H9 (cell line): ENCODE measurements around the gene VWA1. TPM values are rescaled to one million over a fixed set of nuclear protein-coding genes. Genes with fewer than 3 reads are reported as not detected.

ENCODE experiments used
- DNase-seq: peaks from one replicate; pipeline ENCODE4 v3.0.0-alpha.2; 2017
- H2AFZ ChIP-seq: one replicate; pipeline ENCODE4 v1.6.1; 2013; ENCODE audit warnings: mild to moderate bottlenecking, low read length, control low read depth, moderate library complexity
- H2AK5ac ChIP-seq: 2 replicates; pipeline ENCODE4 v1.6.1; 2013; ENCODE audit warnings: low read length, control low read depth, mixed read lengths; ENCODE audit not compliant: insufficient read length
- H2BK120ac ChIP-seq: one replicate; pipeline ENCODE4 v1.6.1; 2013; ENCODE audit warnings: low read depth, mild to moderate bottlenecking, low read length, control low read depth, inconsistent platforms; ENCODE audit not compliant: poor library complexity, severe bottlenecking
- H2BK12ac ChIP-seq: 2 replicates; pipeline ENCODE4 v1.6.1; 2013; ENCODE audit warnings: low read length, control low read depth, mixed read lengths, low read depth; ENCODE audit not compliant: insufficient read length
- H2BK15ac ChIP-seq: 2 replicates; pipeline ENCODE4 v1.6.1; 2013; ENCODE audit warnings: low read depth, low read length, control low read depth
- H2BK20ac ChIP-seq: one replicate; pipeline ENCODE4 v1.6.1; 2013; ENCODE audit warnings: low read depth, mild to moderate bottlenecking, low read length, control low read depth, inconsistent platforms; ENCODE audit not compliant: poor library complexity, severe bottlenecking
- H2BK5ac ChIP-seq: 2 replicates; pipeline ENCODE4 v1.6.1; 2013; ENCODE audit warnings: low read length, control low read depth, mixed read lengths; ENCODE audit not compliant: insufficient read length
- H3K14ac ChIP-seq: 2 replicates; pipeline ENCODE4 v1.6.1; 2013; ENCODE audit warnings: low read length, control low read depth; ENCODE audit not compliant: insufficient read depth
- H3K18ac ChIP-seq: 2 replicates; pipeline ENCODE4 v1.6.1; 2013; ENCODE audit warnings: low read depth, mild to moderate bottlenecking, mixed read lengths, low read length, control low read depth; ENCODE audit not compliant: insufficient read length
- H3K23ac ChIP-seq: 2 replicates; pipeline ENCODE4 v1.6.1; 2013; ENCODE audit warnings: low read length, control low read depth, mixed read lengths, low read depth; ENCODE audit not compliant: insufficient read length
- H3K23me2 ChIP-seq: 2 replicates; pipeline ENCODE4 v1.6.1; 2013; ENCODE audit warnings: low read depth, mild to moderate bottlenecking, mixed read lengths, low read length, control low read depth; ENCODE audit not compliant: insufficient read length, poor library complexity, severe bottlenecking
- H3K27ac ChIP-seq: 2 replicates; pipeline ENCODE4 v1.5.1; 2013; ENCODE audit warnings: low read length, control low read depth, mixed read lengths, low read depth; ENCODE audit not compliant: insufficient read length
- H3K27me3 ChIP-seq: 2 replicates; pipeline ENCODE4 v1.6.1; 2013; ENCODE audit warnings: low read length, control low read depth, inconsistent platforms; ENCODE audit not compliant: insufficient read depth
- H3K4ac ChIP-seq: 2 replicates; pipeline ENCODE4 v1.6.1; 2013; ENCODE audit warnings: low read depth, mild to moderate bottlenecking, control low read depth, inconsistent platforms, low read length, moderate library complexity
- H3K4me1 ChIP-seq: 2 replicates; pipeline ENCODE4 v1.6.1; 2013; ENCODE audit warnings: low read length, control low read depth, inconsistent platforms; ENCODE audit not compliant: insufficient read depth
- H3K4me2 ChIP-seq: 2 replicates; pipeline ENCODE4 v1.6.1; 2013; ENCODE audit warnings: low read length, control low read depth, mixed read lengths; ENCODE audit not compliant: insufficient read length, insufficient read depth
- H3K56ac ChIP-seq: 2 replicates; pipeline ENCODE4 v1.6.1; 2013; ENCODE audit warnings: low read depth, mild to moderate bottlenecking, mixed read lengths, low read length, control low read depth; ENCODE audit not compliant: insufficient read length
- H3K79me1 ChIP-seq: 2 replicates; pipeline ENCODE4 v1.6.1; 2013; ENCODE audit warnings: low read depth, mild to moderate bottlenecking, moderate library complexity, low read length, control low read depth, inconsistent platforms; ENCODE audit not compliant: insufficient read depth, poor library complexity, severe bottlenecking
- H3K79me2 ChIP-seq: 2 replicates; pipeline ENCODE4 v1.6.1; 2013; ENCODE audit warnings: low read length, control low read depth, inconsistent platforms; ENCODE audit not compliant: insufficient read depth
- H3K9ac ChIP-seq: 2 replicates; pipeline ENCODE4 v1.6.1; 2013; ENCODE audit warnings: low read length, control low read depth, mixed read lengths; ENCODE audit not compliant: insufficient read length; ENCODE audit errors: extremely low read depth
- H3K9me3 ChIP-seq: one replicate; pipeline ENCODE4 v1.6.1; 2013; ENCODE audit warnings: low read depth, low read length, inconsistent platforms; ENCODE audit not compliant: control insufficient read depth
- H3T11ph ChIP-seq: one replicate; pipeline ENCODE4 v1.6.1; 2013; ENCODE audit warnings: mild to moderate bottlenecking, low read length, control low read depth, inconsistent platforms
- H4K20me1 ChIP-seq: one replicate; pipeline ENCODE4 v1.6.1; 2013; ENCODE audit not compliant: control insufficient read depth, insufficient read length, insufficient read depth
- H4K5ac ChIP-seq: 2 replicates; pipeline ENCODE4 v1.6.1; 2013; ENCODE audit warnings: low read depth, mild to moderate bottlenecking, mixed read lengths, low read length, control low read depth; ENCODE audit not compliant: insufficient read length
- H4K8ac ChIP-seq: replicated peaks from 2 replicates; pipeline ENCODE4 v1.6.1; 2013; ENCODE audit warnings: low read length, control low read depth, mixed read lengths, low read depth; ENCODE audit not compliant: insufficient read length
- H4K91ac ChIP-seq: 2 replicates; pipeline ENCODE4 v1.6.1; 2013; ENCODE audit warnings: low read depth, mild to moderate bottlenecking, moderate library complexity, mixed read lengths, low read length, control low read depth; ENCODE audit not compliant: insufficient read length
- H3K27ac Mint-ChIP-seq, 3 experiments: 2 replicates in 2 of 3; 3 replicates in 1 of 3; pipeline ENCODE4 v1.8.0; 2020 to 2021; ENCODE audit warnings: mixed read lengths in 3 of 3, mild to moderate bottlenecking in 1 of 3, moderate library complexity in 1 of 3
- H3K27me3 Mint-ChIP-seq: 2 replicates; pipeline ENCODE4 v1.8.0; 2021; ENCODE audit warnings: low read depth, mild to moderate bottlenecking, moderate library complexity, mixed read lengths
- H3K36me3 Mint-ChIP-seq, 3 experiments: 2 replicates in 2 of 3; 3 replicates in 1 of 3; pipeline ENCODE4 v1.8.0; 2020 to 2021; ENCODE audit warnings: low read depth in 3 of 3, mixed read lengths in 3 of 3; ENCODE audit not compliant: insufficient read depth in 1 of 3
- H3K4me1 Mint-ChIP-seq, 2 experiments: 2 replicates each; pipeline ENCODE4 v1.8.0; 2020; ENCODE audit warnings: mixed read lengths in 2 of 2
- H3K4me3 Mint-ChIP-seq, 2 experiments: 2 replicates in 1 of 2; 3 replicates in 1 of 2; pipeline ENCODE4 v1.8.0; 2020 to 2021; ENCODE audit warnings: mild to moderate bottlenecking in 2 of 2, mixed read lengths in 2 of 2, moderate library complexity in 1 of 2
- H3K9me3 Mint-ChIP-seq, 2 experiments: 2 replicates in 1 of 2; 3 replicates in 1 of 2; pipeline ENCODE4 v1.8.0; 2020; ENCODE audit warnings: mild to moderate bottlenecking in 2 of 2, mixed read lengths in 2 of 2, moderate library complexity in 1 of 2
- WGBS: extraction: QIAGEN DNeasy Blood & Tissue Kit; methylation state at CpG from one replicate; pipeline ENCODE4 v1.1.7; 2013; ENCODE audit warnings: missing lambda C conversion rate, low lambda C conversion rate, mixed read lengths; ENCODE audit not compliant: insufficient read length; ENCODE audit errors: extremely low coverage; 5-methylcytosine and 5-hydroxymethylcytosine counted together
- total RNA-seq: library from RNA; stranded (reverse); gene quantifications from 2 replicates; pipeline ENCODE4 v1.2.1, GENCODE V29; 2021
- TF ChIP-seq, protein P1 (sequence below): fragments of 200-600 bp; sonication (generic); conservative IDR thresholded peaks from 3 replicates; pipeline ENCODE4 v1.8.0; 2021; ENCODE audit warnings: antibody characterized with exemption, mild to moderate bottlenecking

The VWA1 gene
- total RNA-seq, 1 experiment from 2014 or later: 57.1 TPM

DNA sequence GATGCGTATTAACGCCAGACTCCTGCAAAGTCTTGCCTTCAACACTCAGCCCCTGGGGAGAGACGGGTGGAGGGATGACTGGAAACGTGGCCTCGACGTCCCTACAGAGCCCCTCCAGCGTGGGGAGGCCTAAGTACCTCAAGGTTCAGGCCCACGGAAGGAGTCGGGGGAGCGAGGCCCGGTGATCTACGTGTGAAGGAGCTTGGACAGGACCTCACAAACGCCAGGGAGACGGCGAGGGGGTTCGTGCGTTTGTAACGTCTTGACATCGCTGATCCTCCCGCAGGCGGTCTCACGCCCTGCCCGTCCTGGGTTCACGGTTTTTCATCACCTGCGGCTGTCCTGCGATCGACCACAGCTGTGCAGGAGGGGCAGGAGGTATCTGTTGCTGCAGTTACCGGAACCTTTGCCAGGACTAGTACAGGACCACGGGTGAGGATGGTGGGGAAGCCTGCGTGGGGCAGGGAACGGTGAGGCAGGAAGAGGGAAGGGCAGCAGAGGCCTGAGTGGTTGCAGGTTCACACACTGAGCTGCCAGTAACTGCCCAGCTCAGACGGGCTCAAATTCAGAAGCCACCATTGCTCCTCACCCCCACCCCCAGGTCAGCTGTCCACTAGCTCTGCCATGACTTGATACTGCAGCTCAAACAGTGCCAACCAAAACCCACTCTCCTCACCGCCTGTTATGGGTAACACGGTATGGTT, 35.5 kb upstream of the VWA1 start:
- Mint-ChIP-seq H3K27ac (peak overlapping the region; percentile 83 to 96 (median 93); a peak in 6 of 7 replicates), H3K27me3 (peaks cover 1% of the 10 kb centered on the region; the same call in 1 of the 2 replicates), H3K36me3 (peaks cover 50 to 88% (median 70%) of the 10 kb centered on the region in 3 experiments), H3K4me3 (peak overlapping the region; percentile 90), H3K4me1 (peaks cover 24 to 32% of the 10 kb centered on the region in 2 experiments), H3K9me3 (peaks cover 0 to 2% of the 10 kb centered on the region in 2 experiments; a peak in 2 of 5 replicates)
- Histone ChIP-seq H4K20me1 (peaks cover 2% of the 10 kb centered on the region), H3K27me3 (no peaks in the 10 kb centered on the region), H3K79me1 (peaks cover 12% of the 10 kb centered on the region), H3K56ac (no peak overlapping the region), H3K14ac (peak overlapping the region; percentile 76), H4K91ac (no peak overlapping the region), H3K27ac (no peak overlapping the region), H4K8ac (no peak overlapping the region), H2BK120ac (no peak overlapping the region), H3K4me2 (peak overlapping the region; percentile 69), H3K4me1 (no peaks in the 10 kb centered on the region), H2BK20ac (no peak overlapping the region), H3K23me2 (peaks cover 11% of the 10 kb centered on the region), H2BK12ac (no peak overlapping the region), H2BK5ac (no peak overlapping the region), H2AK5ac (no peak overlapping the region), H3K9me3 (no peaks in the 10 kb centered on the region), H3K23ac (no peak overlapping the region), H3K18ac (no peak overlapping the region), H3K9ac (peak overlapping the region; percentile 88), H2AFZ (no peak overlapping the region), H4K5ac (no peak overlapping the region), H2BK15ac (no peak overlapping the region), H3K4ac (no peak overlapping the region), H3T11ph (no peak overlapping the region), H3K79me2 (peaks cover 8% of the 10 kb centered on the region; the same call in 1 of the 2 replicates)
- DNase-seq: no peak
- TF ChIP-seq, protein P1, sequence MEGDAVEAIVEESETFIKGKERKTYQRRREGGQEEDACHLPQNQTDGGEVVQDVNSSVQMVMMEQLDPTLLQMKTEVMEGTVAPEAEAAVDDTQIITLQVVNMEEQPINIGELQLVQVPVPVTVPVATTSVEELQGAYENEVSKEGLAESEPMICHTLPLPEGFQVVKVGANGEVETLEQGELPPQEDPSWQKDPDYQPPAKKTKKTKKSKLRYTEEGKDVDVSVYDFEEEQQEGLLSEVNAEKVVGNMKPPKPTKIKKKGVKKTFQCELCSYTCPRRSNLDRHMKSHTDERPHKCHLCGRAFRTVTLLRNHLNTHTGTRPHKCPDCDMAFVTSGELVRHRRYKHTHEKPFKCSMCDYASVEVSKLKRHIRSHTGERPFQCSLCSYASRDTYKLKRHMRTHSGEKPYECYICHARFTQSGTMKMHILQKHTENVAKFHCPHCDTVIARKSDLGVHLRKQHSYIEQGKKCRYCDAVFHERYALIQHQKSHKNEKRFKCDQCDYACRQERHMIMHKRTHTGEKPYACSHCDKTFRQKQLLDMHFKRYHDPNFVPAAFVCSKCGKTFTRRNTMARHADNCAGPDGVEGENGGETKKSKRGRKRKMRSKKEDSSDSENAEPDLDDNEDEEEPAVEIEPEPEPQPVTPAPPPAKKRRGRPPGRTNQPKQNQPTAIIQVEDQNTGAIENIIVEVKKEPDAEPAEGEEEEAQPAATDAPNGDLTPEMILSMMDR: no peak
- no CpG with 5 or more reads among the region's 34 CpGs for WGBS
